Stimulated activated CD8-positive, alpha-beta memory T cell treated with anti-CD3 and anti-CD28 coated beads, Interleukin-4, amount 100 ng/mL, for 1 hour (primary cell): Measurements from ENCODE around the gene XCL2.
"Not testable (repeated sequence)": the region's sequence is repeated elsewhere in the genome, so short reads cannot be mapped to it uniquely, and the experiment has no call there.

Experiments used
- DNase-seq, 2 donors: peaks; one replicate each; pipeline ENCODE4 v3.0.0-alpha.2; 2020; ENCODE audit warnings: low read depth in 2 of 2, low spot score in 1 of 2

Gene XCL2

DNA sequence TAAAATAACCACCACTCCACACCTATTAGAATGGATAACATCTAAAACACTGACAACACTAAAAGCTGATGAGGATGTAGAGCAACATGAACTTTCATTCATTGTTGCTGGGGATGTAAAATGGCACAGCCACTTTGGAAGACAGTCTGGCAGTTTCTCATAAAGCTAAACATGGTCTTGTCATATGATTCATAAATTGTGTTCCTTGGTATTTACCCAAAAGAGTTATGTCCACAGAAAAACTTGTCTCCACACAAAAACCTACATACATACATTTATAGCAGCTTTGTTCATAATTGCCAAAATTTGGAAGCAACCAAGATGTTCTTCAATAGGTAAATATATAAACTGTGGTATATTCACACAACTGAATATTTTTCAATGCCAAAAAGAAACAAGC lies 16.6 kb upstream of the XCL2 start:
- DNase-seq, result no peak

DNA sequence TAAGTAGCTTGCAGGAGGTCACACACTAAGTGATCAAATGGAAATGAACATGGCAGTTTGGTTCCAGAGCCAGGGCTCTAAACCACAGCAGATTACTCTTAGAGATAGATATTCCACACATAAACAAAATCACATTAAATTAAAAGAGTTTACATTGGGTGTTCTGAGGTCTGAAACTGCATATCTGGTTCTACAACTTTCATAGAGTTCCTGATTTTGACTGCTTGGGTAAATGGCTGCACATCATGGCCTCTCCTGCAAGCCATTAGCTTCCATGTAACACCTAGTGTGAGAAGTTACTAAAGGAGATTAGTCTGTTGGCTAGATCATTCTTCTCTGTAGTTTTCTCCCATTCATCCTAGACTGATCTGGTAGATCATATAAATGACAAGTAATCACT lies 12.8 kb upstream of the XCL2 start:
- no peak for DNase-seq

DNA sequence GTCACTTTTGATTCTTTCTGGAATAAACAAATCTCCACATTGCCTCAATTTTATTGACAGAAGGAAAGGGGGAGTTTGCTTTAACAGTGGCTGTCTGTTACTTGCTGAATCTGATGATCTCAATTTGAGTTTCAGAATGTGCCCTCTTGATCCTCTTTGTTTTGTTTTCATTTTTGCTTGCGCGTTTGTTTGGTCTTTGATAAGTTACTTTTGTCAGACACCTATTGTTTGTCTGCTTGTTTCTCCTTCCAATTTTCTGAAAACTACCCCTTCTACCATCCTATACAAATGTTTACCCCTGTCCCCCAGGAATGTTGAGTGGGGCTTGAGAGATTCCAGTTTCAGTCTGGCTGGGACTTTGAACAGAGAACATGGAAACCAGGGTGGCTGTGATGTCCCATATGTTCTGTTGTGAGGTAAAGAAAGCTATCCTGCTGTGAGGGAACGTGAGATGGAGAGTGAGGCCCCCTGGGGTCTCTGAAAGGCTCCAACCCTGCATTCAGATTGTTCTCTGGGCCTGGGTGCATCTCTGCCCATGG lies 11.8 kb upstream of the XCL2 start:
- no peak for DNase-seq

DNA sequence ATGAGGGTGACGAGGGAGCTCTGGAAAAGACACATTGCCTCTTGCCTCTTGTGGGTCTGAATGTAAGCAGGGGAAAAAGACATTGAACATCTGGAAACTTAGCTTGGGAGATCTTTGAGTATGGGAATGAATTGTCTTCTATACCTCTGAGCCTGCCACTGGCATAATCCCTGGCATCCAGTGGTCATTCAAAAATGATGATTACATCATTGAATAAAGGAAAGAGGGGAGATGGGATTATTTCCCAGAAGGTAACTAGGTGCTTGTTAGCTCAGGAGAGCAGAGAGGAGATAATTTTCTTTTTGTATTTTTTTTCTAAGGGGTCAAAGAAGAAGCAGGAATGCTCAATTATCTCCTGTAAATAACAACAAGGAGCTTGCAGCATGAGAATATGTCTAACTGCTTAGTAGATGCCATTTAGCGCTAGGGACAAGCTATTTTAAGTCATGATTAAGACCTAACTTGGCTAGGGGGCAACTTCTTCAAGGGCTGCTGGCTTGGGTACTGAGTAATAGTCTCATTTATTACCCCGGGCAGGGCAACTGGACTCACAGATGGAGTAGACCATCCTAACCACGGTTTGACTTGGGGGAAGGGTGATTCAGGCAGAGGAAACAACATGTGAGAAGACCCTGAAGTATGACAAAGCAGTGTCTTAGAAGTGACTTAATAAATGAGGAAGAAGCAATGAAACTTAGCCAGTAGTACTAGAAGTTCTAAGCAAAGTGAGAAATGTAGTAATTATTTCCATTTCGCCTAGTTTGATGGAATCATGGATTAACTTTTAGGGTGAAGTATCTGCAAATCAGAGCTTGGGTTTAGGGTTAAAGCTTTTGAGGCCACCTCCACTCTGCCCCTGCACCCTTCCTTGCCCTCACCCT lies 11.0 kb upstream of the XCL2 start:
- DNase-seq, result no peak

DNA sequence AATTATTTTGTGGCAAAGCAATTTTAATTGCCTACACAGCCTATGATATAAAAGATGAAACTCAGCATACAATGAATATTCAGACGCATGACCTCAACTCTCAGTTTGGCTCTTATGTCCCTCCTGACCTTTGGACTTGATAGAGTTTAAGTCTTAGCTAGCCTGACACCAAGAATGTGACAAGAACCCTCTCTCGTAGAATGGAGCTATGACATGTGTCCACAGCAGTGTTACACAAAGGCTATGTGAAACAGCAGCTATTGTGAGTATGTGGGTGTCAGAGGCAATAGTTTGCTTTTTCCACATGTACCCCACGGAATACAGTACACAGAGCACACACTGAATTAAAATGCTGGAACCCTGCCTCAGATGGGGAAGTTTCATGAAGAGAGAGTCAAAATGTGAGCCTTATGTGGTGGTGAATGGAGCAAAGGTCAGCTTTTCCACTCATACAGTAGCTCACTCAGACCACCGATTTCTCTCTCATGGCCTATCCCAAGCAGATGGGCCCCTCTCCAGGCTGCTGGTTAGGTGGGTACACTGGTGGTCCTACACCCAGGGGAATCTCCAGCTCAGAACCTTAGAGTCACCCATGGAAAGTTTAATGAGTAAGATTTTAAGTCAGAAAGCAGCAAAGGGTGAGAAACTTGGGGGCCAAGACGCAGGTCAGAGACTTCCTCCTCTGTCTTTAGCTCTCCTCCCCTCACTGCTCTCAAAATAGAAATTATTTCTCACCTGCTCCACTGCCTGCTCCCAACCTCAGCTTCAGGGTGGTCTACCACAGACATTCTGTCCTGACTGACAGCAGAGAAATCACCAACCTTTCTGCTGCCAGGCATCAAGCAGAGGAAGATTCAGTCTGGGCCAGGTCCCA lies 10.1 kb upstream of the XCL2 start:
- DNase-seq, result no peak

DNA sequence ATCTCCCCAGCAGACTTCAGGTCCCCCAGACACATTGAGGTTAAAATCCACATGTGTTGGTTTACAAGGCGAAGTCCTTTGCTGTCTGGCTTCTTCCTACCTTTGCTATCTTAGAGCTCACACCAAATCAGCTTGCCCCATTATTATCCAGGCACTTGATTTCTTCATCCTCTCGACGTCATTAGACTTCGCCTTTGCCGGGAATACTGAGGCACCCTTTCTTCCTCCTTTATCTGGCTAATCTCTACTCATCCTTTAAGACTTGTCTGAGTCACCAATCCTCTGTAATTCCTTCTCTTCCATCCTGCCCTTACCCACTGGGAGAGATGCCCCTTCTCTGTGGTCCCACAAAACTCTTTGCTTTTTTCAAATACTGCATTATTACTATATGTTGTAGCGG lies 9.2 kb upstream of the XCL2 start:
- DNase-seq, result no peak

DNA sequence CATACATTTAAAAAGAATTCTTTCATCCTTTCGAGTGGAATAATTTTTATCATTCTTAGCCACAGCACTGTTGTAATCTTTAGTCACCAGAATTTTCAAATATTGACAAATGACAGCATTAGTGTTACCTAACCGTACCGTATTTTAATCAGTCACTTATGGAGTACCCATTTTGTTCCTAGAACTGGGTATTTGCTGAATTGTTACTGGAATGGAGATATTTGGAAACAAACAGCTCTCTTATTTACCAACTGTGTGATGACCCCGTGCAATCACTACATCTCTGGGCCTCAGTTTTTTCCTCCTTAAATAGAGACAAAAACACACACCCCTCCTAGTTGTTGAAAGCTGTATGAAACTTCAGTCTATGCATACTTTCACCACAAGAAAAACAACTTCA lies 7.9 kb upstream of the XCL2 start:
- no peak for DNase-seq

DNA sequence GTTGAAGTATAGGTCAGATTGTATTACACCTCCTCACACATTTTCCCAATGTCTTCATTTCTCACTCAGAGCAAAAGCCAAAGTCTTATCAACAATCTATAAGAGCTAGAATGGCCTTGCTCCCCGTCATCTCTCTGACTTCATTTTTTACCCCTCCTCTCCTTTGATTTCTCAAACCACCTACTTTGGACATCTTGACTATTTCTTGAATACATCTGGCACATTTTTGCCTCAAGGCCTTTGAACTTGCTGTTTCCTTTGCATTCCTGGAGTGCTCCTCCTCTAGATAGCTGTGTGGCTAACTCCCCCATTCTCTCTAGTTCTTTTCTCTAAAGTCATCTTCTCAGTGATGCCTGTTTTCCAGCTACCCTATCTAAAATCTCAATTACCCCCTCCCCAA lies 7.2 kb upstream of the XCL2 start:
- no peak for DNase-seq

DNA sequence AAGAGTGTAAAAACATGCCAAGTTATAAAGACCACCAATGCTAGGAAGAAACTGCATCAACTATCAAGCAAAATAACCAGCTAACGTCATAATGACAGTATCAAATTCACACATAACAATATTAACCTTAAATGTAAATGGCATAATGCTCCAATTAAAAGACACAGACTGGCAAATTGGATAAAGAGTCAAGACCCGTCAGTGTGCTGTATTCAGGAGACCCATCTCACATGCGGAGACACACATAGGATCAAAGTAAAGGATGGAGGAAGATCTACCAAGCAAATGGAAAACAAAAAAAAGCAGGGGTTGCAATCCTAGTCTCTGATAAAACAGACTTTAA lies 2.7 kb upstream of the XCL2 start:
- not testable (repeated sequence) for DNase-seq

DNA sequence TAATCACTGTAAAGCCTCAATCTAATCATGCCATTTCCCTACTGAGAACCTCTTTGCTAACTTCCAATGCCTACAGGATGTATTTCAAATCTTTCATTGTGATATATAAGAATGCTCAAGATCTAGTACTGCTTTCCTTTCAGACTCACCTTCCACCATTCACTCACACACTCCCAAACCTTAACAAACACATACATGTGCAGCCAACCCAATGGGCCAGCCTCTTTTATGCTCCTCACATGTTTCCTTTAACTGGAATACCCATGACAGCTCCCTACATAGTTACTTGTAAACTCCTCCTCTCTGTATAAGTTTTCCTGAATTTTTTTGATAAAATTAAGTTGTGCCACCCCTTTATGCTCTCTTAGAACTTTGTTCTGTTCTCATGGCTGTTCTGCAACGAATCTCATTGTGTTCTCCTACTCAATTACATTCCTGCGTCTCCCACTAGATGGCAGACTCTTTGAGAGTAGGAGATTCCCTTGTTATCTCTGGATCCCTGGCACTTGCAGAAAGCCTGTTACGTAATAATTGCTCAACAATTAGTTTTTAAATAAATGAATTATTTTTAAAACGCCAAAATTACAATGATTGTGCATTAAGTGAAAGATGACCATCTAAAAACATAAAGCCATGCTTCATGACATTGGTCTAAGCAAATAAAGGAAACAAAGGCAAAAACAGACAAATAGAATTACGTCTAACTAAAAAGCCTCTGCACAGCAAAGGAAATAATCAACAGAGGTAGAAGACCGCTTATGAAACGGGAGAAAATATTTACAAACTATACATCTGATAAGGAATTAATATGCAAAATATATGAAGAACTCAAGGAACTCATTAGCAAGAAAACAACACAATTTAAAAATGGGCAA lies 2.1 kb upstream of the XCL2 start:
- not testable (repeated sequence) for DNase-seq

DNA sequence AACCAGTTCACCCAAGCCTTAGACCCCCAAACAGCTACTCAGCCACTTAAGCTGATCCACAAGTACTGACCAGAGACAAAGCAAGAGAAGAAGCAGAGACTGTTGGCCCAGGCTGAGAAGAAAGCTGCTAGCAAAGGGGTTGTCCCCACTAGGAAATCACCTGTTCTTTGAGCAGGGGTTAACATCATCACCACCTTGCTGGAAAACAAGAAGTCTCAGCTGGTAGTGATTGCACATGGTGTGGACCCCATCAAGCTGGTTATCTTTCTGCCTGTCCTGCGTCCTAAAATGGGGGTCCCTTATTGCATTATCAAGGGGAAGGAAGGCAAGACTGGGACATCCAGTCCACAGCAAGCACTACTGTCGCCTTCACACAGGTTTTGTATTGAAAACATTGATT lies 819 bp downstream of the XCL2 start:
- DNase-seq, result not testable (repeated sequence)

DNA sequence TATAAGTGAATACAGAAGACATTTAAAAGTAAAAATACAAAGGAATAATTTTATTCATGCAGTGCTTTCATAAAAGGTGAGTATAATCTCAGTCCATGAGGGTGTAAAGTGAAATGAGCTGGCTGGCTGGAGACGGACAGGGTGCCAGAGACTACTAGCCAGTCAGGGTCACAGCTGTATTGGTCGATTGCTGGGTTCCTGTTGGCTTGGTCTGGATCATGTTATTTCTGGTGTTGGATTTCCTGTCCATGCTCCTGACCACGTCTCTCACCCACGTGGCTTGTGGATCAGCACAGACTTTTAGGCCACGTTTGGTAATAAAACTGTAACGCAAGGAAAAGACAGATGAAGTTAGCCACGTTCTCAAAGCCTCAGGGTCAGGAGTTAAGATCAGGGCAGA lies 3.0 kb downstream of the XCL2 start:
- not testable (repeated sequence) for DNase-seq

DNA sequence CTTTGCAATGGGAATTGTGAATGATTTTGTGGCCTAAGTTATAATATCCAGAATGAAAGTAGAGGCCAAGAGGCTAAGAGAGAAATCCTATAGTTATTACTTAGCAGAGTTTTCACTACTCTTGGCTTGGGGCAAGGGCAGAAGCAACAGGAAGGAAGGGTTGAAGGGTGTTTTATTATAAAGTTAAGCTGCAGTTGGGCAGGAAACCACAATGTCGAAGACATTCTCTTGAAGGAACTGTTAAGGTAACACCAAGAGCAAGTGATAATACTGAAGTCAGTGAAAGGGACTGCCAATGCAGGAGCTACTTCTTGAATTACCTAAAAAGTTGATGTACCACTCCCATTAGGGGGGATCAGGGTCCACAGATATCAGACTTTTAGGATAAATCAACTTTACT lies 8.3 kb downstream of the XCL2 start:
- DNase-seq, result no peak

DNA sequence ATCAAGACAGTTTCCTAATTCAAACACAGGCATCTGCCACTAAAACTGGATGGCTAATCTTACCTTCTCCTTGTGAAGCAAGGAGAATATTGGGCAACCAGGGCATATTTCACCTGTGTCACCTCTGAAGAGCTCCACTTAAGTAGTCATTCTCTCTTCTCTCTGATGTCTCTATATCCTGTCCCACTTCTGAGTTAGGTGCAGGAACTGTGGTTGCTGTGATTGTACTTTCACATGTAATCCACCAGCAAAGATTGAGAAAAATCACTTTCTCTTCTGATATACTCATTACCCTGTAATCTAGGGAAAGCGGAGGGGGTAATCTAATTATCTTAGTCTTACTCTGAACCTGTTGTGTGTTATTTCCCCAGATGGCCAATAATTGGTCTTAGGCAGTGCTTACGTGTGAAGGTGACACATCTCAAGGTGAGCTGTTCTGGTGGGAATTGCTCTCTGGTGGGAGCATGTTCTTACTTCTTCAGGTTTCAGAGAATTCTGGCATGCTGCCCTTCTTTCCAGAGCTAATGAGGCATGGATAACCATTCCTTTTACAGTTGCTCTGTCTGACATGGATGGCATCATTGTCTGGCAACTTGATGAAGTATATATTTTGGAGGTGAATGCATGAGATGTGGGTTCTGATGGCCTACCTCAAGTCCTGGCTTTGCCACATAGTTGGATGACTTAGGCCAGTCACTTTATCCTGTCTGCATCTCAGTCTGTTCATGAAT lies 12.0 kb downstream of the XCL2 start:
- DNase-seq, result no peak

DNA sequence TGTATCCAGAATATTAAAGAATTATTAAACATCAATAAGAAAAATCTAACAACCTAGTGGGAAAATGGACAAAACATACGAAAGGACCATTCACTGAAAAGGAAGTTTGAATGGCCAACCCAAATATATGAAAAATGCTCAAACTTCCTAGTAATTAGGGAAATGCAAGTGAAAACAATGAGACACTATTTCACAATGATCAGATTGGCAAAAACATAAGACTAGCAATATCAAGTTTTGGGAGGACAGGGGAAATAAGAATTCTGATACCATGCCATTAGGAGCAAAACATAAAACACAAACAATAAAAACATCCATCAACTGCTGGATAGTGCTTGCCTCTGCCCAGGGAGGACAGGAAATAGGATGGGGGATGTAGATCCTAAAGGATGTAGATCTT lies 14.3 kb downstream of the XCL2 start:
- no peak for DNase-seq

DNA sequence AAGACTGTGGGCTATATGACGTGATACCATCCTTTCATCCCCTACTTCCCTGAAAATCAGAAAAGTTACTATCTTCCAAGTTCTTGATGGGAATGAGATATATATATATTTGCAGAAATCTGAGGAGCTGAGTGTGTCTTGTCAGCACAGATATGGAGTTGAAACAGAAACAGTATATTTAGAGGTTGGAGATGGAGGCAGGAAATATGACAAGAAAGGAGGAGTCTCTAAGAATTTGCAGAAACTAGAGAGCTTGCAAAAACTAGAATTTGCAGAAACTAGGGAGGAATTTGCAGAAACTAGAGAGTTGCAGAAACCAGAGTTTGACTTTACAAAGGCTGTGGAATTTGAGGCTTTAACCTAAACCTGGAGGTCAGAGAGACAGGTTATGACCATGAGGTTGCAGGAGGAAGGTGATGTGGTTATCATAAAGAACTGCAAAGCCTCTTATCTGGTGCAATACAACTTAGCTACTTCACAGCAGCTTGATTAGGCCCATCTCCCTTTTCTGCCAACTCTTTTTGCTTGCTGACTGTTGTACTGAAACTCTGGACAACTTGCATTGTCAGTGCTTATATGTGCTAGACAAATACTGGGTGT lies 22.3 kb downstream of the XCL2 start:
- no peak for DNase-seq

DNA sequence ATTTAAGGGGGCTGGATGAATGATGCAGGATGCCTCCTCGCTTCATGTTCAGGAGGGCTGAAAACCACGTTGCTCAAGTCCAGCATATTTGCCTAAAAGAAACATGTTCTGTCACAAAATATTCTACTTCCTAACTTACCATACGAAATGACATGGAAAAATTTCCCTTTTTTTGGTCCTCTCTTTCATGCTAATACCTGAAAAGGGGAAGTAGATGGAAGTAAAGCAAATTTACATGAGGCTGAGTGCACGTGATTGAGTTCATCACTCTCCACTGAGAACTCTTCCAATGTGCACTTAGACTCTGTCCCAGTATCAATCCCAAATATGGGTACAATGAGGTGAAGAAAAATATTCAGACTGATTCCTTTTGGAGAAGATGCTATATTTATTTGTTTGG lies 23.0 kb downstream of the XCL2 start:
- no peak for DNase-seq

DNA sequence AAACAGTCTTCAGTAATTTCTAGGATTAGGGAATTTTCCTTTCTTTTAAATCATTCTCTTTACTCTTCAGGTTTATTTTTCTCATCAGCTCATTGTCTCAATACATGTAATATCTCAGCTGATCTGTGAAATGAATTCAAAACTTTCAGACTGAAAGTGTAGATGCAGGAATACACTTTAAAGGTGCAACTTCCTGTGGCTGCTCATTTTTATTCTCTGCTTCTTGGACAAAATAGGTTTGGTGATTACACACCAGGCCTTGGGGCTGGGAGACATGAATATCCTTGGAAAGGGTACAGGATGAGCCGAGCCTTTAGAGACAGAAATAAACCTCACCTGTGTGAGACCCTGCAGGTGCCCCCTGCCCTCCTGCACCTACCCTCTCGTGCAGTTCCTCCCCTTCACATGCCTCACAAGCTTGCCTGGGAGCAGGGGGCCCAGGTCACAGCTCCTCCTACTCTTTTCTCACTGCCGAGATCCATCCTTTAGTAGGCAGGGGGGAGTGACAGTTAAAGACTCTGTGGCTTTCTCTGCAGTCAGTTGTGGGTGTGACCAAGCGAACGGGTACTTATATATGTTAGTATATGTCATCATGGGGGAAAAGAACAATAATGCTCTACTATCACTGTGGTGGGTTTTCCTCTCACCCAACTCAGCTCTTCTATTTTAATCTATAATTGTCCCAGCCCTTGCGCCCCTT lies 23.6 kb downstream of the XCL2 start:
- DNase-seq, result no peak

DNA sequence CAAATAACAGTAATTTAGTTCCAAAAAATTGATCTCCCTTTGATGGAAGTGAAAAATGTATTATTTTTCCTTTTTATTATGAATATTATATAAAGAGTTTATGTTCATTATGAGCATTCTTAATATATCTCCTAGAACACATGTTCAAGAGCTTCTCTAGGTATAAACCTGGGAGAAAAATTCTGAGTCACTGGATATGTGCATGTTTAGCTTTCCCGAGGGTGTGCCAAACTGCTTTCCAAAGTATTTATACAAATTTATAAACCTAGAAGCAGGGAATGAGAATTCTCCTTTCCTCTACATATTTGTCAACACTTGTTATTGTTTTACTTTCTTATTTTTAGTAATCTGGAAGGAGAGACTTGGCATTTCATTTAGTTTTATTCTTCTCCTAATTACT lies 25.0 kb downstream of the XCL2 start:
- no peak for DNase-seq
